NCI-H2227 (cell line): ENCODE results near the gene PARD3.

ENCODE experiments used
- DNase-seq: peaks from one replicate; lab custom pipeline; 2025; ENCODE audit not compliant: unreplicated experiment; lab: John Stamatoyannopoulos, UW

Gene PARD3

DNA sequence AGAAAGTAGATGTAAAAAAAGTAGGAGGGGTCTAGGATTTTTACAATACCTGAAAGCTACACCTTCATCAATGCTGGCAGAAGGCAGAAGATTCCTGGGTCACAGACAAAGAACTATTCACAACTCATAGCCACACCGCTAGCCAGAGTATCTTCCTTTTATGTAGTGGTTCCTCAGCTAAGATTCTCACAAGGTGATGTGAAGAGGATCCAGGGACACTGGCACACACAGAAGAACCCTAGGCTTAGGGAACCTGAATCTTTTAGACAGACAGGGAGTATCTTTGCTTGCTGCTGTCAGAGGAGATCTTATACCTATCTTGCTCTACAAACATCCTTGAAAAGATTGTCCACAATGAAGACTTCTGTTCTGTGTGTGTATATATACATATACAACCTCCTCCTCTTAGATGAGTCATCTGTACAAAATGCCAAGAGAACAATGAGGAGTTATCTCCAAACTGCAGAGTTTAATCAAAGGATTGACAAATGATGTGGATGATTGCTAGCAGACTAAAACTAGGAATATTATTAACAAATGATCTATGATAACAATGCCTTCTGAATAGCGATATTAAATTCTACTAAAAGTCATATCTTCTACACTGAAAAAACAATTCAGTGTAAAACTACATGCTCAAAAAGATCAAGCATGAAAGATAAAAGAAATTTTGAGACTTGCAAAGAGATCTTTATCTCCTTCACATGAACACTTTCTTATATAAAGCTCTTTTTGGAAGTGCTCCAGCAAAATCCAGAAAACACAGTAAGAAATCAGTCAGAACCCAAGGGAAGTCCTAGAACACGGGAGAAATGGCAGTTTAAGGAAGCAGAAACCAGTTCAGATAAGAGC lies 409.3 kb downstream of the PARD3 start:
- DNase-seq: no peak

DNA sequence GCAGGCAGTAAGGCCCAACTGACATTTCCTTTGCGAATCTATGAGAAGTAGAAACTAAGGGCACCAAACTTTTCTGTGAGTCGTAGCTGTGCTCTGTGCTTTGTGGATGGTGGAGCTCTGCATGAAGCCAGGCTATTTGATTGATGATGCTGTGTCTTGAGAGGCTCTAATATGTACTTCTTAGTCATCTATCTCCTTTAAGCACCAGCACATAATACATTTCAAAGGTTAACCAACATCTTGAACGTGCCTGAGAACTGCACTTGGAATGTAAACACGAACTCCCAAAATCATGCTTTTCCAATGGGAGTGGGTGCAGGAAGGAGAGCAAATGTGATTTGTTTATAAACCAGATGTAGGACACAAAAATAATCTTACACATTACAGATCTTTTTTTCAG lies 411.6 kb downstream of the PARD3 start:
- DNase-seq: no peak

GRCh38 chr10:34400075-34400474 lies 415.0 kb downstream of the PARD3 start:
- DNase-seq: no peak

DNA sequence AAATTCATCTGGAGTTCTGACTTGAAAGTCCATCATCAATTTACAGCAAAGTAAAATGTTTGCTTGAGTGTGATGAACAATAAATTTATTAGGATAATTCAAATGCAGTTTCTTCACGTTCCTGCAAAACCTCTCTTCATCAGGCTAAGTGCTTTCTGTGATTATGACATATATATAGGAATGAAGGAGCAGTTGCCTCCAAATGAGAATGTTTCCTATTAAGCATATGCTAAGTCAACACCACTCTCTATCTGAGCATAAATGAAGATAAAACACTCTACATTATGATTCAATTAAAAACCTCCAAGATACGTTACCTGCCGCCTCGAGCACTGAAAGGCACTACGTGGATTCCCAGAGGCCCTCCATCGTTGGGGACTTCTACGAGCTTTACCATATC lies 416.1 kb downstream of the PARD3 start:
- no peak for DNase-seq

DNA sequence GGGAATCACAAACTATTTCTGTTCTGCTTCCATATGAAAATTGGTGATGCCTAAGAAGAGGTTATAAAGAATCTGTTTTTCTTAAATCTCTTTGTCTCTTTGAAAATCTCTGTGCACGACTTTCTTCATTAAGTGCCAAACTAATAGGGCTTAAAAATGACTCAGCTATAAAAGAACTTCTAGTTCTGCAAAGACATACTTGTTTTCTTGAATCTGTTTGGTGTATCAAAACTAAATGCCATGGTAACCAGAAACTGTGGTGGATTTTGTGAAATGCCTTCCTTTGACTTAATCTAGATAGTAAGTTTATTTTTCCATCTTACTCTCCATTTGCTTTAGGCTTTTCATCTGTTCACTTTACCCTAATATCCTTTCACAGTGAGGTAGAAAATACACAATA lies 417.8 kb downstream of the PARD3 start:
- DNase-seq: no peak

GRCh38 chr10:34396663-34397062 lies 418.4 kb downstream of the PARD3 start:
- DNase-seq: no peak

GRCh38 chr10:34392641-34393170 lies 422.4 kb downstream of the PARD3 start:
- DNase-seq: no peak

GRCh38 chr10:34391168-34391567 lies 423.9 kb downstream of the PARD3 start:
- DNase-seq: peak; percentile 9

- DNase-seq: no peak
These were observed 425.3 kb downstream of the PARD3 start for GRCh38 chr10:34389801-34390200.

DNA sequence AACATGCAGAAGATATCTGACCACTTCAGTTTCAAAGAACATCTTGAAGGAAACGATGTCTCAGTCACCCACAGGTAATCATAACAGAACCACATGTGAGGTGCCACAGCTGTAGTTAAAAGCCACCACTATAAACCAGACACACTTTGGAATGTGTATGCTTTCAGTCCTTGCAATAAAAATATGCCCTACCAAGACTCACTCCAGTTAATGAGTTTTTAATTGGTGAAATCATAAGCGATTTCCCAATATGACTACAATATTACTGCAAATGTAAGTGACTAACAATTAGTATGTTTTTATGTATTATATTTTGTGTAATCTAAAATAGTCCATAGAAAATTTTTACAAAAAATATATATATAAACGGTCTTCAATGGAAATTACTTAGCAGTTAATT lies 428.2 kb downstream of the PARD3 start:
- DNase-seq: no peak

- peak; percentile 26 for DNase-seq
These were observed 430.7 kb downstream of the PARD3 start for GRCh38 chr10:34384372-34384771.

- no peak for DNase-seq
These were observed 432.5 kb downstream of the PARD3 start for GRCh38 chr10:34382626-34383025.

GRCh38 chr10:34380856-34381255 lies 434.2 kb downstream of the PARD3 start:
- no peak for DNase-seq

GRCh38 chr10:34378297-34378696 lies 436.8 kb downstream of the PARD3 start:
- DNase-seq: no peak

DNA sequence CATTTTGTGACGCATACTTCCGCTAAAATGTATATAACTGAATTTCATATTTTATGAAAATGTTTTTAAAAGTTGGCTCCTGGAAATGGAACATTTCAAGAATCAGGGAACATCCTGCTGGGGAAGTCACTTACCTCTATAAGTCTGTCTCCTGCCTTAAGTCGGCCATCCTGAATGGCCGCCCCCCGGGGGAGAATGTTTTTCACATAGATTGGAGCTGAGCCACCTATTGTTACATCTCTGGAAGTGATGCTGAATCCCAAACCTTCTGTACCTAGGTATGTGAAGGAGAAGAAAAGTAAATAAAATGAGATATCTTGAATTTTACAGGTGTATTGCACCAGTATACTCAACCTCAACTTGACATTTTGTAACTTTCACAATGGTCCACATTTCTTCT lies 437.3 kb downstream of the PARD3 start:
- DNase-seq: no peak

DNA sequence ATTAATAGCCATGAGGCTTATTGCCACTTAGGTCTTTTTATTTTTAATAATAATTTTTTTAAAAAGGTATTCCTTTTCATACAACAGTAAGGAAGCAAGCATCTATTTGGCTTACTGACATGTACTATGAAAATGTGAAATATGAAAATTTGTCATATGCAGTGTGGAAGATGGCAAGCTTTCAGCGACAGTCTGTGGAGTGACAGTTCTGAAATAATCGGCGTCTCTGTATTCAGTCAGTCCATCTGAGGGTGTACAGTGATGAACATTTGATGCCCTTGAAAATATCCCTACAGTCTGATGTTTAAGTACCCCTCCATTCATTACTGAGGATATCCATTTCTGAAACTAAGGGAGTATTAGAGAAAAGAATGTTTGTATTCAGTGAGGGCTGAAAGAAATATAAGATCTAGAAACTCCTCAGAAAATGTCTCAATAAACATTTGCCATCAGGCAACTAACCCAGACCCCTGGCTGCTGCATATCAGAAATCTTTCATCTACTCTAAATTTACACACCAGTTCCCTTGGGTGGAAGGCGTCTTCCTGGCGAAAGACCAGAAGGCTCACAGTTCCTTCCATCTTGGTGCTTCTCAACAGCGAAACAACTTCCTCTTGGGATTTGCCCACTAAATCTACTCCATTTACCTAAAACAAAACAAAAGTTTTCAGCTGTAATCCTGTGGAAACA lies 440.6 kb downstream of the PARD3 start:
- DNase-seq: no peak

GRCh38 chr10:34373211-34373610 lies 441.9 kb downstream of the PARD3 start:
- no peak for DNase-seq

DNA sequence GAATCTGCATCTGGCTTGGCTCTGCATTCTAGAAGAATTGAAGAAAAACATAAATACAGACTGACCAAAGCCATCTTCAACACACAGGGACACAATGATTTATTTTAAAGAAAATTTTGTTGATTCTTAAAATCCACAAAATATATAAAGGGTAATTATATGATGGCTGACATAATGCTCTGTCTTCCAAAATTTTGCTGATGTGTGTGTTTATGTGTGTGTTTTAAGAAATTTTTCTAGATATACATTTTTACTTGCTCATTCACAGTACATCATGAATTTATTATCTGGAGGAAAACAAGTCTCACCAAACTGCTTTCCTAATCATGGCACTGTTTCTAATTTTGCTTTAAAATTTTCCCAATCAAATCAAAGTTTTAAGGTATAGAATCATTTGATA lies 442.6 kb downstream of the PARD3 start:
- DNase-seq: no peak

- no peak for DNase-seq
These were observed 445.0 kb downstream of the PARD3 start for GRCh38 chr10:34370126-34370525.

- DNase-seq: no peak
These were observed 446.0 kb downstream of the PARD3 start for GRCh38 chr10:34369120-34369519.

DNA sequence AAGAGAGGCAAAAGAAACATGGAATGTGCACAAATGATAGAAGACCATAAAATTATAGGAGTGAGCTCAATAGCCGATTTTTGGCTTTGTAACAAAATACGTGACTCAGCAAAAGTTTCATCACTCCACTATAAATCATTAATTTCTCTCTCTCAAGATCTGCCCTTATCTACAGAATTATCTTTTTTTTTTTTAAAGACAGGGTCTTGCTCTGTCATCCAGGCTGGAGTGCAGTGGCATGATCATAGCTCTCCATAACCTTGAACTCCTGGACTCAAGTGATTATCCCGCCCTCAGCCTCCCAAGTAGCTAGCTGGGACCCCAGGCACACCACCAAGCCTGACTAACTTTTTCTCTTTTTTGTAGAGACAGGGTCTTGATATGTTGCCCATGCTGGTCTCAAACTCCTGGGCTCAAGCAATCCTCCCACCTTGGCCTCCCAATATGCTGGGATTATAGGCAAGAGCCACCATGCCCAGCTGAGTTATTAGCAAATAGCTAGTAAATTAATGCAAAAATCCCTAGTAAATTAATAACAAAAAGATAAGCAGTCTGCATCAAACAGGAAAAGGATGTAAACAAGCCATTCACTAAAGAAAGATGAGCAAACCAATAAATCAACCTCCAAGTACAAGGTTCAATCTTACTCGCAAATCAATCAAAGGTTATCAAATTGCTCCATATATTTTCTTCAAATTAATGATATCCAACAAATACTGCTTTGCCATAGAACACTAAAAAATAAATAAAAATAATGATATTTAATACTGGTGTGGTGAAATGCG lies 450.7 kb downstream of the PARD3 start:
- no peak for DNase-seq
